Activated CD4-positive, alpha-beta T cell treated with anti-CD3 and anti-CD28 coated beads, Interleukin-2, amount 50 U/mL, for 48 hours (primary cell): ENCODE measurements around the gene HBB.

ENCODE experiments used
- DNase-seq, 2 experiments: peaks; one replicate each; pipeline ENCODE4 v3.0.0-alpha.2; 2020

The HBB gene

GRCh38 chr11:5224538-5225479 lies 2.1 kb downstream of the HBB start:
- DNase-seq, result no peak

- no peak for DNase-seq
These were observed 3.2 kb downstream of the HBB start for GRCh38 chr11:5223686-5224085.

- DNase-seq, result no peak
These were observed 3.7 kb downstream of the HBB start for GRCh38 chr11:5223146-5223545.

- no peak for DNase-seq
These were observed 16.4 kb downstream of the HBB start for GRCh38 chr11:5210376-5210885.

GRCh38 chr11:5204787-5205186 lies 22.1 kb downstream of the HBB start:
- no peak for DNase-seq

- DNase-seq, result no peak
These were observed 23.5 kb downstream of the HBB start for GRCh38 chr11:5203366-5203765.

GRCh38 chr11:5200582-5200981 lies 26.3 kb downstream of the HBB start, which contains the start of gene OR51V1:
TSS of gene OR51V1 (minus strand) at chr11:5200682. CDS start at chr11:5200682, 0 bp downstream.
- no peak for DNase-seq

- DNase-seq, result no peak
These were observed 28.6 kb downstream of the HBB start for GRCh38 chr11:5198285-5198684.

GRCh38 chr11:5197536-5197935 lies 29.3 kb downstream of the HBB start:
- no peak for DNase-seq

- no peak for DNase-seq
These were observed 30.1 kb downstream of the HBB start for GRCh38 chr11:5196731-5197130.

GRCh38 chr11:5196067-5196466 lies 30.8 kb downstream of the HBB start:
- DNase-seq, result no peak

- no peak for DNase-seq
These were observed 34.1 kb downstream of the HBB start for GRCh38 chr11:5192738-5193137.

- DNase-seq, result no peak
These were observed 38.7 kb downstream of the HBB start for GRCh38 chr11:5188201-5188600.

- no peak for DNase-seq
These were observed 48.6 kb downstream of the HBB start for GRCh38 chr11:5178046-5178837.
